ENCODE data around the gene MAP4K4. TPM values are rescaled to one million over a fixed set of nuclear protein-coding genes. Genes with fewer than 3 reads are reported as not detected.
A peak's percentile ranks its signal among the peaks of the same experiment; 100 is the strongest.

Gene MAP4K4
- total and polyA plus RNA-seq, 2 of the 13 experiments (the other 11 are each of a cell fraction or from before 2014, with no cell fraction given): 105 to 264 TPM

DNA sequence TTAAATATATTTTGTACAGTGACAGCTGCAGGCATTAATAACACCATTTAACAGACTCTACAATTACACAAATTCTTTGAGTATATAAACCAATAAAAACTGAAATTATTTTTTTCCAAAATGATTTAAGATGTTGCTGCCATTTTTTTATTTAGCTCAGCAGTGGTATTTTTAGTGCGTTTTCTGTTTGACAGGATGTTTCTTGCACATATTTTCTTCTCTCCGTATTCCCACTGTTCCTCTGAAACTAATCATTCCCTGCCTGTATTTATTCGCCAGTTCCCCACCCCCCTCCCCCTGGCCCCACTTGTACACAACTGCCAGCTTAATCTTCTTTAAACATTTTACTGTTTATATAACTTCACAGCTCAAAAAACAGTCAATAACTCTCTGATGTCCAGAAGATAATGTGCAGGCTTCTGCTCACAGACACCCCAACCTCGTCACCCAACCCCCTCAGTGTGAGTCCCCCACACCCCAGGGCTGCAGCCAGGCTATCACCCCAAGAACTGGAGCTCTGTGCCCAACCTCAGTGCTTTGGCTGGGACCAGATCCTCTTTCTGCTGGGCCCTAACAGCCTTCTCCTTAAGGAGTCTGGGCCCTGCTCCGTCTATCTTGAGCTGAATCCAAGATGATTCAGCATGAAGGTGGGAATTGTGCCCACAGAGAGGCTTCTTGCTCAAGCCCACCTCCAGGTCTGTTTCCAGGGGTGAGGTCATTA, 41.6 kb upstream of the MAP4K4 start (continued):
- TF ChIP-seq, protein P1, sequence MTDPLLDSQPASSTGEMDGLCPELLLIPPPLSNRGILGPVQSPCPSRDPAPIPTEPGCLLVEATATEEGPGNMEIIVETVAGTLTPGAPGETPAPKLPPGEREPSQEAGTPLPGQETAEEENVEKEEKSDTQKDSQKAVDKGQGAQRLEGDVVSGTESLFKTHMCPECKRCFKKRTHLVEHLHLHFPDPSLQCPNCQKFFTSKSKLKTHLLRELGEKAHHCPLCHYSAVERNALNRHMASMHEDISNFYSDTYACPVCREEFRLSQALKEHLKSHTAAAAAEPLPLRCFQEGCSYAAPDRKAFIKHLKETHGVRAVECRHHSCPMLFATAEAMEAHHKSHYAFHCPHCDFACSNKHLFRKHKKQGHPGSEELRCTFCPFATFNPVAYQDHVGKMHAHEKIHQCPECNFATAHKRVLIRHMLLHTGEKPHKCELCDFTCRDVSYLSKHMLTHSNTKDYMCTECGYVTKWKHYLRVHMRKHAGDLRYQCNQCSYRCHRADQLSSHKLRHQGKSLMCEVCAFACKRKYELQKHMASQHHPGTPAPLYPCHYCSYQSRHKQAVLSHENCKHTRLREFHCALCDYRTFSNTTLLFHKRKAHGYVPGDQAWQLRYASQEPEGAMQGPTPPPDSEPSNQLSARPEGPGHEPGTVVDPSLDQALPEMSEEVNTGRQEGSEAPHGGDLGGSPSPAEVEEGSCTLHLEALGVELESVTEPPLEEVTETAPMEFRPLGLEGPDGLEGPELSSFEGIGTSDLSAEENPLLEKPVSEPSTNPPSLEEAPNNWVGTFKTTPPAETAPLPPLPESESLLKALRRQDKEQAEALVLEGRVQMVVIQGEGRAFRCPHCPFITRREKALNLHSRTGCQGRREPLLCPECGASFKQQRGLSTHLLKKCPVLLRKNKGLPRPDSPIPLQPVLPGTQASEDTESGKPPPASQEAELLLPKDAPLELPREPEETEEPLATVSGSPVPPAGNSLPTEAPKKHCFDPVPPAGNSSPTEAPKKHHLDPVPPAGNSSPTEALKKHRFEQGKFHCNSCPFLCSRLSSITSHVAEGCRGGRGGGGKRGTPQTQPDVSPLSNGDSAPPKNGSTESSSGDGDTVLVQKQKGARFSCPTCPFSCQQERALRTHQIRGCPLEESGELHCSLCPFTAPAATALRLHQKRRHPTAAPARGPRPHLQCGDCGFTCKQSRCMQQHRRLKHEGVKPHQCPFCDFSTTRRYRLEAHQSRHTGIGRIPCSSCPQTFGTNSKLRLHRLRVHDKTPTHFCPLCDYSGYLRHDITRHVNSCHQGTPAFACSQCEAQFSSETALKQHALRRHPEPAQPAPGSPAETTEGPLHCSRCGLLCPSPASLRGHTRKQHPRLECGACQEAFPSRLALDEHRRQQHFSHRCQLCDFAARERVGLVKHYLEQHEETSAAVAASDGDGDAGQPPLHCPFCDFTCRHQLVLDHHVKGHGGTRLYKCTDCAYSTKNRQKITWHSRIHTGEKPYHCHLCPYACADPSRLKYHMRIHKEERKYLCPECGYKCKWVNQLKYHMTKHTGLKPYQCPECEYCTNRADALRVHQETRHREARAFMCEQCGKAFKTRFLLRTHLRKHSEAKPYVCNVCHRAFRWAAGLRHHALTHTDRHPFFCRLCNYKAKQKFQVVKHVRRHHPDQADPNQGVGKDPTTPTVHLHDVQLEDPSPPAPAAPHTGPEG (CRISPR knock-in tag; IDR thresholded peaks at IDR 0.05): no peak
- TF ChIP-seq ZNF367 (CRISPR knock-in tag; IDR thresholded peaks at IDR 0.05; ENCODE audit: borderline replicate concordance) (no peak), ZNF737 (CRISPR knock-in tag; IDR thresholded peaks at IDR 0.05; ENCODE audit: borderline replicate concordance) (no peak), TGIF2 (CRISPR knock-in tag; IDR thresholded peaks at IDR 0.05) (no peak), ZNF432 (CRISPR knock-in tag; IDR thresholded peaks at IDR 0.05; ENCODE audit: borderline replicate concordance) (no peak), ZNF354B (CRISPR knock-in tag; IDR thresholded peaks at IDR 0.05) (no peak), CBX5 (CRISPR knock-in tag; IDR thresholded peaks at IDR 0.05; ENCODE audit: borderline replicate concordance) (no peak), ZSCAN20 (CRISPR knock-in tag; IDR thresholded peaks at IDR 0.05; ENCODE audit: borderline replicate concordance) (no peak), JUN (CRISPR knock-in tag; IDR thresholded peaks at IDR 0.05) (peak; percentile 63; the same call in 1 of the 2 replicates), ZNF879 (CRISPR knock-in tag; IDR thresholded peaks at IDR 0.05) (no peak), ZNF768 (CRISPR knock-in tag; IDR thresholded peaks at IDR 0.05) (no peak), TCF7 (IDR thresholded peaks at IDR 0.05; ENCODE audit: low read depth) (peak; percentile 76), TAF15 (IDR thresholded peaks at IDR 0.05; ENCODE audit: low read depth, low read length, poor library complexity, severe bottlenecking) (no peak), IRF2 (CRISPR knock-in tag; IDR thresholded peaks at IDR 0.05) (no peak), ZNF3 (CRISPR knock-in tag; IDR thresholded peaks at IDR 0.05) (no peak), HNF4G (IDR thresholded peaks at IDR 0.05; ENCODE audit: borderline replicate concordance, low read depth, low read length) (peak; percentile 21; the same call in 1 of the 2 replicates), HNF4G (CRISPR knock-in tag; IDR thresholded peaks at IDR 0.05; ENCODE audit: borderline replicate concordance, low read depth) (no peak), MYNN (CRISPR knock-in tag; IDR thresholded peaks at IDR 0.05; ENCODE audit: low read depth) (no peak)
- TF ChIP-seq, protein P2, sequence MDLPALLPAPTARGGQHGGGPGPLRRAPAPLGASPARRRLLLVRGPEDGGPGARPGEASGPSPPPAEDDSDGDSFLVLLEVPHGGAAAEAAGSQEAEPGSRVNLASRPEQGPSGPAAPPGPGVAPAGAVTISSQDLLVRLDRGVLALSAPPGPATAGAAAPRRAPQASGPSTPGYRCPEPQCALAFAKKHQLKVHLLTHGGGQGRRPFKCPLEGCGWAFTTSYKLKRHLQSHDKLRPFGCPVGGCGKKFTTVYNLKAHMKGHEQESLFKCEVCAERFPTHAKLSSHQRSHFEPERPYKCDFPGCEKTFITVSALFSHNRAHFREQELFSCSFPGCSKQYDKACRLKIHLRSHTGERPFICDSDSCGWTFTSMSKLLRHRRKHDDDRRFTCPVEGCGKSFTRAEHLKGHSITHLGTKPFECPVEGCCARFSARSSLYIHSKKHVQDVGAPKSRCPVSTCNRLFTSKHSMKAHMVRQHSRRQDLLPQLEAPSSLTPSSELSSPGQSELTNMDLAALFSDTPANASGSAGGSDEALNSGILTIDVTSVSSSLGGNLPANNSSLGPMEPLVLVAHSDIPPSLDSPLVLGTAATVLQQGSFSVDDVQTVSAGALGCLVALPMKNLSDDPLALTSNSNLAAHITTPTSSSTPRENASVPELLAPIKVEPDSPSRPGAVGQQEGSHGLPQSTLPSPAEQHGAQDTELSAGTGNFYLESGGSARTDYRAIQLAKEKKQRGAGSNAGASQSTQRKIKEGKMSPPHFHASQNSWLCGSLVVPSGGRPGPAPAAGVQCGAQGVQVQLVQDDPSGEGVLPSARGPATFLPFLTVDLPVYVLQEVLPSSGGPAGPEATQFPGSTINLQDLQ (CRISPR knock-in tag; IDR thresholded peaks at IDR 0.05): no peak
- TF ChIP-seq, protein P3, sequence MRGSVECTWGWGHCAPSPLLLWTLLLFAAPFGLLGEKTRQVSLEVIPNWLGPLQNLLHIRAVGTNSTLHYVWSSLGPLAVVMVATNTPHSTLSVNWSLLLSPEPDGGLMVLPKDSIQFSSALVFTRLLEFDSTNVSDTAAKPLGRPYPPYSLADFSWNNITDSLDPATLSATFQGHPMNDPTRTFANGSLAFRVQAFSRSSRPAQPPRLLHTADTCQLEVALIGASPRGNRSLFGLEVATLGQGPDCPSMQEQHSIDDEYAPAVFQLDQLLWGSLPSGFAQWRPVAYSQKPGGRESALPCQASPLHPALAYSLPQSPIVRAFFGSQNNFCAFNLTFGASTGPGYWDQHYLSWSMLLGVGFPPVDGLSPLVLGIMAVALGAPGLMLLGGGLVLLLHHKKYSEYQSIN (CRISPR knock-in tag; IDR thresholded peaks at IDR 0.05; ENCODE audit: borderline replicate concordance): no peak
- TF ChIP-seq, protein P4, sequence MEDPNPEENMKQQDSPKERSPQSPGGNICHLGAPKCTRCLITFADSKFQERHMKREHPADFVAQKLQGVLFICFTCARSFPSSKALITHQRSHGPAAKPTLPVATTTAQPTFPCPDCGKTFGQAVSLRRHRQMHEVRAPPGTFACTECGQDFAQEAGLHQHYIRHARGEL (CRISPR knock-in tag; IDR thresholded peaks at IDR 0.05): no peak
